Measurements from ENCODE around the gene TSPAN16. TPM values are rescaled to one million over a fixed set of nuclear protein-coding genes. Genes with fewer than 3 reads are reported as not detected.

The TSPAN16 gene
- total RNA-seq, 3 donors from 2014 or later: not detected

DNA sequence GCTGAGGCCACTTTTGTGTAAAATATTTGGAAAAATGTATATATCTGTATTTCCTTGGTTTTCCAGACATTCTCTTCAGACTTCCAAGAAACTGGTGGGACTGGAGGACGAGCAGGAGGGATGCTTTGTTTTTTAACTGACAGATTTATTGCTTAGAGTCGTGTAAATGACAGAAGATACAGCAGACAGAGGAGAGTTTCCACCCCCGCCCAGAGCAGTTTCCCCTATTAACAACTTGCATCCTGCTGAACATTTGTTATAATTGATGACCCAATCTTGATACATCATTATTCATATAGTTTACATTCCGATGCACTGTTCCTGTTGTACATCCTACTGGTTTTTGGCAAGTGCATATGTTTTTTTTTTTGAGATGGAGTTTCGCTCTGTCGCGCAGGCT lies 26.6 kb upstream of the TSPAN16 start:
- intact Hi-C loops (cut with DNase I, micrococcal nuclease): no loop called here
- Histone ChIP-seq H3K9me3 (no peaks in the 10 kb centered on the region), H3K4me1 (ENCODE audit: low read depth) (peaks cover 16% of the 10 kb centered on the region), H3K4me3 (no peak overlapping the region), H3K36me3 (ENCODE audit: low read depth) (no peaks in the 10 kb centered on the region)
- DNase-seq (no peak), ATAC-seq (no peak)
- TF ChIP-seq, protein P1, sequence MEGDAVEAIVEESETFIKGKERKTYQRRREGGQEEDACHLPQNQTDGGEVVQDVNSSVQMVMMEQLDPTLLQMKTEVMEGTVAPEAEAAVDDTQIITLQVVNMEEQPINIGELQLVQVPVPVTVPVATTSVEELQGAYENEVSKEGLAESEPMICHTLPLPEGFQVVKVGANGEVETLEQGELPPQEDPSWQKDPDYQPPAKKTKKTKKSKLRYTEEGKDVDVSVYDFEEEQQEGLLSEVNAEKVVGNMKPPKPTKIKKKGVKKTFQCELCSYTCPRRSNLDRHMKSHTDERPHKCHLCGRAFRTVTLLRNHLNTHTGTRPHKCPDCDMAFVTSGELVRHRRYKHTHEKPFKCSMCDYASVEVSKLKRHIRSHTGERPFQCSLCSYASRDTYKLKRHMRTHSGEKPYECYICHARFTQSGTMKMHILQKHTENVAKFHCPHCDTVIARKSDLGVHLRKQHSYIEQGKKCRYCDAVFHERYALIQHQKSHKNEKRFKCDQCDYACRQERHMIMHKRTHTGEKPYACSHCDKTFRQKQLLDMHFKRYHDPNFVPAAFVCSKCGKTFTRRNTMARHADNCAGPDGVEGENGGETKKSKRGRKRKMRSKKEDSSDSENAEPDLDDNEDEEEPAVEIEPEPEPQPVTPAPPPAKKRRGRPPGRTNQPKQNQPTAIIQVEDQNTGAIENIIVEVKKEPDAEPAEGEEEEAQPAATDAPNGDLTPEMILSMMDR (IDR thresholded peaks at IDR 0.05): no peak

DNA sequence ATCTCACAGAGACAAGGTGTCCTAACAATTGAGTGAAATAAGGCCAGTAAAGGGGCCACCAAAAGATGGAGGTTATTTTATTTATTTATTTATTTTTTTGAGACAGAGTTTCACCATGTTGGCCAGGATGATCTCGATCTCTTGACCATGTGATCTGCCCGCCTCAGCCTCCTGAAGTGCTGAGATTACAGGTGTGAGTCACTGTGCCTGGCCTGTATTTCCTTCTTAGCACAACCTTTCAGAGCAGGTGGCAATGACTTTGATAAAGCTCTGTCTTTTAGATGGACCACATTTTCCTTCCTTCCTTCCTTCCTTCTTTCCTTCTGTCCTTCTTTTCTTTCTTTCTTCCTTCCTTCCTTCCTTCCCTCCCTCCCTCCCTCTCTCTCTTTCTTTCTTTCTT lies 22.7 kb upstream of the TSPAN16 start:
- DNase-seq: no peak
- intact Hi-C loops (cut with DNase I, micrococcal nuclease): no loop called here
- TF ChIP-seq, protein P1 (IDR thresholded peaks at IDR 0.05): no peak

DNA sequence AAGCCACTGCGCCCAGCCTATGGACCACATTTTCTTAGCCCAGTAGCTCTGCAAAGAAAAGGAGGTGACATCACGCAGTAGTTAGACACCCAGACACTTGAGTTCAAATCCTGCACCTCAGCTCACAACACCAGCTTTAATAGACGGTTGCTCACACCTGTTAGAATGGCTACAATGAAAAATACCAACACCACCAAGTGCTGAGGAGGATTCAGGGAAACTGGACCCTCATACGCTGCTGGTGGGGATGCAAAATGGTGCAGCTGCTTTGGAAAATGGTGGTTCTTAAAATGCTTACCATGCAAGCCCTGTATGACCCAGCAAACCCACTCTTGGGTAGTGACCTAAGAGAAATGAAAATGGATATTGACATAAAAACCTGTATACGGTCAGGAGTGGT lies 22.0 kb upstream of the TSPAN16 start:
- intact Hi-C loops (cut with DNase I, micrococcal nuclease): no loop called here
- DNase-seq: no peak
- TF ChIP-seq, protein P1 (IDR thresholded peaks at IDR 0.05): no peak
- Histone ChIP-seq H3K4me1 (ENCODE audit: low read depth) (no peaks in the 10 kb centered on the region), H3K36me3 (ENCODE audit: low read depth) (no peaks in the 10 kb centered on the region), H3K4me3 (no peak overlapping the region), H3K9me3 (no peaks in the 10 kb centered on the region)
- no peak for ATAC-seq

More for the DNA sequence above, 22.7 kb upstream of the TSPAN16 start:
- peak; percentile 52 for ATAC-seq
- no peaks in the 10 kb centered on the region for H3K36me3 ChIP-seq (ENCODE audit: low read depth)
- no peaks in the 10 kb centered on the region for H3K4me1 ChIP-seq (ENCODE audit: low read depth)
- H3K4me3 ChIP-seq: no peak overlapping the region
- H3K9me3 ChIP-seq: no peaks in the 10 kb centered on the region

DNA sequence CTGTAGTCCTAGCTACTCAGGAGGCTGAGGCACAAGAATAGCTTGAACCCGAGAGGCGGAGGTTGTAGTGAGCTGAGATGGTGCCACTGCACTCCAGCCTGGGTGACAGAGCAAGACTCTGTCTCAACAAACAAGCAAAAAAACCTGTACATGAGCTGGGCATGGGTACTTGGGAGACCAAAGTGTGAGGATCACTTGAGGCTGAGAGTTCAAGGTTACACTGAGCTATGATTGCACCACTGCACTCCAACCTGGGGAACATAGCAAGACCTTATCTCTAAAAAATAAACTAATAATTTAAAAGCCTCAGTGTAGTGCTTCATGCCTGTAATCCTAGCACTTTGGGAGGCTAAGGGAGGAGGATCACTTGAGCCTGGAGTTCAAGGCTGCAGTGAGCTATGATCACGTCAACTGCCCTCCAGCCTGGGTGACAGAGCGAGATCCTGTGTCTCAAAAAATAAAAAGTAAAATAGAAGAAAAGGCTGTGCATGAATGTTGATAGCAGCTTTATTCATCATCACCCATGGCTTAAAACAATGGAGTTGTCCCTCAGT lies 21.4 kb upstream of the TSPAN16 start:
- ATAC-seq: no peak
- no peaks in the 10 kb centered on the region for H3K9me3 ChIP-seq
- no peaks in the 10 kb centered on the region for H3K36me3 ChIP-seq (ENCODE audit: low read depth)
- no peak overlapping the region for H3K4me3 ChIP-seq
- H3K4me1 ChIP-seq (ENCODE audit: low read depth): no peaks in the 10 kb centered on the region
- TF ChIP-seq, protein P1 (IDR thresholded peaks at IDR 0.05): no peak
- DNase-seq: no peak
- intact Hi-C loops (cut with DNase I, micrococcal nuclease): no loop called here

DNA sequence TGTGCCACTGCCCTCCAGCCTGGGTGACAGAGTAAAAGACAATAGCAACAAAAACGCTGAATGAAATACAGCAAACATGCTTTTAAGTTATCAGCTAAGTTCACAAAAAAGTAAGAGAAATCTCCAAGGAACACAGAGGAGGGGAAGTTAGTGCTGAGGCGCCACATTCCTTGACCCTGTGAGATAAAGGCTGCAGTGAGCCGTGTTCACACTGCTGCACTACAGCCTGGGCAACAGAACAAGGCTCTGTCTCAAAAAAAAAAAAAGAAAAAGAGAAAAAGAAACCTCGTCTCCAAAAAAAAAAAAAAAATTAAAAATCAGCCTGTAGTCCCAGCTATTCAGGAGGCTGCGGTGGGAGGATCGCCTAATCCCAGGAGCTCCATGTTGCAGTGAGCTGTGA lies 17.3 kb upstream of the TSPAN16 start:
- TF ChIP-seq, protein P1 (IDR thresholded peaks at IDR 0.05): no peak
- intact Hi-C loops (cut with DNase I, micrococcal nuclease): no loop called here
- ATAC-seq (no peak), DNase-seq (no peak)
- Histone ChIP-seq H3K36me3 (ENCODE audit: low read depth) (no peaks in the 10 kb centered on the region), H3K4me3 (no peak overlapping the region), H3K4me1 (ENCODE audit: low read depth) (no peaks in the 10 kb centered on the region), H3K9me3 (no peaks in the 10 kb centered on the region)

Measured in mucosa of descending colon (tissue), 3 donors.